Epithelial cell of proximal tubule (primary cell): ENCODE data around the gene FUT1. TPM values are rescaled to one million over a fixed set of nuclear protein-coding genes. Genes with fewer than 3 reads are reported as not detected.

Experiments
- DNase-seq: peaks from one replicate; pipeline ENCODE4 v3.0.0-alpha.2; 2011; ENCODE audit warnings: low read depth
- H3K4me3 ChIP-seq: 2 replicates; pipeline ENCODE4 v1.5.1; 2011; ENCODE audit warnings: low read depth, mild to moderate bottlenecking, low read length
- total RNA-seq: library from RNA; depleted of rRNA; stranded (reverse); fragments of >200 nt; gene quantifications from 2 replicates; pipeline ENCODE4 v1.2.3, GENCODE V29; 2015
- TF ChIP-seq, protein P1 (sequence below): conservative IDR thresholded peaks from 2 replicates; pipeline ENCODE4 v1.5.1; 2012; ENCODE audit warnings: low read depth, mild to moderate bottlenecking, low read length

The FUT1 gene
- total RNA-seq, 1 donor from 2014 or later: 2.9 TPM

DNA sequence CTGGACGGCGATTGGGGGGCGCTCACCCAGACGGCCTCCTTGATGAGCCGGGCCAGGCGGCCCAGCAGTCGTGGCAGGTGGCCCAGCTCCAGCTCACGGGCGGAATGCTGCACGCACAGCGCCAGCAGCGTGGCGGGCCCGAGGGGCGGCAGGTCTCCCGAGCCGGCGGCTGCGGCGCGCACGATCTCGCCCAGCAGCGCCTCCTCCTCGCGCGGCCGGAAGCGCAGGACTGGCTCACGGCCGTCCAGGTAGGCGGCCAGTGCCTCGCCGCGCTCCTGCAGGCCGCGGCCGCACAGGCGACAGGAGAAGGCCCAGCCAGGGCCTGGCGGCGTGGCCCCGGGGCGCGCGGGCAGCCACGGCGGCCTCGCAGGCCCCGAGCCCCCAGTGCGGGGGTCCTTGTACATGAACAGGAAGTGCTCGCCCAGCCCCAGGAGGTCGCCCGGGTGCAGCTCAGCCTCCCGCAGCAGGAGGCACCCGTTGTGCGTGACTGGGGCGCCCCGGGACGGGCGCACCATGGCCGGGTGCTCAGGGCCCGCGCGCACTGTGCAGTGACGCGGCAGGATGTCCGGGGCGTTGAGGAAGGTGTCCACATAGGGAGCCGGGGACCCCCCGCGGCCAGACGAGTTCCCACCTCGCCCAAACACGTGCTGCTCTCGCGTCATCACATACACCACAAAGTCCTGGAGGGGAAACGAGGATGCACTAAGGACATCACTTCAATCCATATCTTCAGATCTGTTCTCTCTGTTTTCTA lies 23.4 kb downstream of the FUT1 start:
- TF ChIP-seq, protein P1, sequence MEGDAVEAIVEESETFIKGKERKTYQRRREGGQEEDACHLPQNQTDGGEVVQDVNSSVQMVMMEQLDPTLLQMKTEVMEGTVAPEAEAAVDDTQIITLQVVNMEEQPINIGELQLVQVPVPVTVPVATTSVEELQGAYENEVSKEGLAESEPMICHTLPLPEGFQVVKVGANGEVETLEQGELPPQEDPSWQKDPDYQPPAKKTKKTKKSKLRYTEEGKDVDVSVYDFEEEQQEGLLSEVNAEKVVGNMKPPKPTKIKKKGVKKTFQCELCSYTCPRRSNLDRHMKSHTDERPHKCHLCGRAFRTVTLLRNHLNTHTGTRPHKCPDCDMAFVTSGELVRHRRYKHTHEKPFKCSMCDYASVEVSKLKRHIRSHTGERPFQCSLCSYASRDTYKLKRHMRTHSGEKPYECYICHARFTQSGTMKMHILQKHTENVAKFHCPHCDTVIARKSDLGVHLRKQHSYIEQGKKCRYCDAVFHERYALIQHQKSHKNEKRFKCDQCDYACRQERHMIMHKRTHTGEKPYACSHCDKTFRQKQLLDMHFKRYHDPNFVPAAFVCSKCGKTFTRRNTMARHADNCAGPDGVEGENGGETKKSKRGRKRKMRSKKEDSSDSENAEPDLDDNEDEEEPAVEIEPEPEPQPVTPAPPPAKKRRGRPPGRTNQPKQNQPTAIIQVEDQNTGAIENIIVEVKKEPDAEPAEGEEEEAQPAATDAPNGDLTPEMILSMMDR: no peak
- DNase-seq: no peak
- peak overlapping the region; percentile 11 for H3K4me3 ChIP-seq

- DNase-seq: no peak
Observed at GRCh38 chr19:48726556-48726955, 25.9 kb downstream of the FUT1 start.

GRCh38 chr19:48724796-48725753 lies 27.4 kb downstream of the FUT1 start:
- H3K4me3 ChIP-seq: no peak overlapping the region
- TF ChIP-seq, protein P1: no peak
- peak; percentile 39 for DNase-seq

More at GRCh38 chr19:48726556-48726955, 25.9 kb downstream of the FUT1 start:
- TF ChIP-seq, protein P1: no peak
- H3K4me3 ChIP-seq: no peak overlapping the region

DNA sequence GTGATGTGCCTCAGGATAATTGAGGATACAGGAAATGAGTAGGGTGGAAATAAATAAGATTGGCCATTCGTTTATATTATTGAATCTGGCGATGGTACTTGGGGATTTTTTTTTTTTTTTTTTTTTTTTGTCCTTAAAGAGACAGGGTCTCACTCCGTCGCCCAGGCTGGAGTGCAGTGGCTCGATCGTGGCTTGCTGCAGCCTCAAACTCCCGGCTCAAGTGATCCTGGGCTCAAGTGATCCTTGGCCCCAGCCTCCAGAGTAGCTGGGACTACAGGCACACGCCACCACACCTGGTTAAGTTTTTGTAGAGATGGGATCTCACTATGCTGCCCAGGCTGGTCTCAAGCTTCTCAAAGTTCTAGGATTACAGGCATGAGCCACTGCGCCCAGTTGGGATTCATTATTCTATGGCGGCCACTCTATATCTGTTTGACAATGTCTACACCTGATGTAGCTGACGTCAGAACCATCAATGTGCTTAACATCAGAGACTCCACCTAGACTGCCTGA lies 30.2 kb downstream of the FUT1 start:
- TF ChIP-seq, protein P1: no peak
- H3K4me3 ChIP-seq: no peak overlapping the region
- DNase-seq: no peak

DNA sequence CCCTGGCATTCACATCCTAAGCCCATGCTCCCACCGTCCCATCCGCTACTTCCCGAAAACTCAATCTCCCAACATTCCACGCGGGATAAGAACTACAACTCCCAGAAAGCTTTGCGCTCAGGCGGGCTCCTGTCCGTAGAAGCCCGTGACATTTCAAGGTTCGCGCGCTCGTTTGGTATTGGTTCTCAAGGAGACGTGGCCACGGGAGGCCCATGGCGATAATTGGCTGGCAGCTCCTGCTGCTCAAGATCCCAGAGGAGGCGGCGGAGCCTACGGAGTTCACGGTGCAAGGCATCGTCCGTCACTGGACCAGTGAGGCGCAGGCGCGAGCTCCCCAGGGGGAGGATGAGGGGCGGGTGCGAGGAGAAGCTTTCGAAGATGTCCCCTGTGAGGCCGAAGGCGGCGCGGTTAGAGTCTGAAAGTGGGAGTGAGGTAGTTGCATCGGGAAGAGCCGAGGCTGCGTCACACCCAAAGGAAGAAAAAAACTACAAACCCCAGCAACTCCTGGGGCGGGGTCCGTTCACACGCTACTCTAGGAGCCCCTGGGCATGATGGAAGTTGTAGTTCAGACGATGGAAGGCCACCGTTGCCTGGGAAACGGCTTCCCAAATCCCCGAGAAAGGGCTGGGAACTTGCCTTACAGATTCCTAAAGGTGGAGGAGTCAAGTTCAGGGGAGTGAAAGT lies 31.7 kb downstream of the FUT1 start:
- peak; percentile 90 for DNase-seq
- peak overlapping the region; percentile 80 for H3K4me3 ChIP-seq
- TF ChIP-seq, protein P1: no peak

DNA sequence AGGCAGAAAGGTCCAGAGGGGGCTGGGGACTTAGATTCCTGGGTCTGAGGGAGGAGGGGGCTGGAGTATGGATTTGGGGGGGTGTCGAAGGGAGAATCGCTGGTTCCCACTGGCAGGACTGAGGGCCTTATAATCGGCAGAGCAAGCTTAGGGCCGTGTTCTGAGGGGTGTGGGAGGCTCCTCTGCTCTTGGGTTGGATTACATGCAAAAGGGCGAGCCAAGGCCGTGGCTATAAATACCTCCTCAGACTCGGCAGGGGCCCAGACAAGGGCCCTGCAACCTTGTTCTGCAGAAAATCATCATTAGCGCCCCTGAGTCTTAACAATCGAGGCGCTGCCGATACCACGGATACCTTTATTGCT lies 32.2 kb downstream of the FUT1 start:
- TF ChIP-seq, protein P1: no peak
- H3K4me3 ChIP-seq: peak overlapping the region; percentile 80
- DNase-seq: no peak
